ENCODE measurements around the gene SCAMP3. TPM values are rescaled to one million over a fixed set of nuclear protein-coding genes. Genes with fewer than 3 reads are reported as not detected.

SCAMP3 gene
- total and polyA plus RNA-seq, 10 of the 15 experiments (the other 5 are each of a cell fraction or from before 2014, with no cell fraction given), result 17.2 to 133 (median 87.3) TPM

GRCh38 chr1:155219592-155220031, 42.5 kb downstream of the SCAMP3 start (continued):
- no peak for TF ChIP-seq WRNIP1 (IDR thresholded peaks at IDR 0.05; ENCODE audit: borderline replicate concordance, low read depth, low read length)
- TF ChIP-seq FOXK2 (IDR thresholded peaks at IDR 0.05), result no peak
- no peak for TF ChIP-seq STAT1 (conservative IDR thresholded peaks at IDR 0.05)
- no peak for TF ChIP-seq REST (IDR thresholded peaks at IDR 0.05; ENCODE audit: low read depth, low read length)
- no peak for TF ChIP-seq CBX5 (IDR thresholded peaks at IDR 0.05; ENCODE audit: low read depth)
- TF ChIP-seq JUND (IDR thresholded peaks at IDR 0.05; ENCODE audit: low read depth, low read length), result no peak
- no peak for TF ChIP-seq EGR1 (IDR thresholded peaks at IDR 0.05; ENCODE audit: borderline replicate concordance in 1 of 2, low read depth in 2 of 2, low read length in 2 of 2)
- no peak for TF ChIP-seq CEBPZ (IDR thresholded peaks at IDR 0.05; ENCODE audit: low read depth, low read length)
- no peak for TF ChIP-seq NFIC (IDR thresholded peaks at IDR 0.05; ENCODE audit: low read depth, low read length)
- TF ChIP-seq POLR2AphosphoS5 (IDR thresholded peaks at IDR 0.05; ENCODE audit: low read length), result no peak
- TF ChIP-seq ZZZ3 (IDR thresholded peaks at IDR 0.05; ENCODE audit: control insufficient read depth, insufficient read length, low read depth), result no peak
- TF ChIP-seq PRDM15 (CRISPR knock-in tag; IDR thresholded peaks at IDR 0.05), result no peak
- no peak for TF ChIP-seq TCF7 (IDR thresholded peaks at IDR 0.05; ENCODE audit: borderline replicate concordance)
- no peak for TF ChIP-seq SP1 (IDR thresholded peaks at IDR 0.05; ENCODE audit: low read depth, low read length)
- peak; percentile 73 for TF ChIP-seq USF1 (IDR thresholded peaks at IDR 0.05; ENCODE audit: borderline replicate concordance, extremely low read length, insufficient read depth, low read depth, low read length)
- no peak for TF ChIP-seq SKIL (IDR thresholded peaks at IDR 0.05; ENCODE audit: low read depth, poor library complexity, severe bottlenecking)

All from GM12878 (cell line).